Liver (tissue), 3 donors: Measurements from ENCODE around the gene WDR37.

Source experiments
- CTCF ChIP-seq: fragments of 150-350 bp; IDR thresholded peaks from 2 replicates; pipeline ENCODE4 v1.5.1; 2017; ENCODE audit warnings: improper control_type of control experiment, low read depth, low read length; ENCODE audit not compliant: missing input control
- MAX ChIP-seq: IDR thresholded peaks from 2 replicates; pipeline ENCODE4 v1.6.1; 2016; ENCODE audit warnings: antibody characterized with exemption
- RAD21 ChIP-seq, 2 donors: IDR thresholded peaks; 2 replicates each; pipeline ENCODE4 v1.6.1; 2016; ENCODE audit warnings: antibody characterized with exemption in 2 of 2, mild to moderate bottlenecking in 2 of 2
- TAF1 ChIP-seq: conservative IDR thresholded peaks from 2 replicates; pipeline ENCODE4 v1.6.1; 2016; ENCODE audit warnings: antibody characterized with exemption, mild to moderate bottlenecking
- TF ChIP-seq, protein P1 (sequence below): IDR thresholded peaks from 2 replicates; pipeline ENCODE4 v1.6.1; 2016; ENCODE audit warnings: antibody characterized with exemption
- TF ChIP-seq, protein P2 (sequence below): IDR thresholded peaks from 2 replicates; pipeline ENCODE4 v1.6.1; 2016; ENCODE audit warnings: antibody characterized with exemption
- donor health status: healthy.
- donor health status: healthy.

- TF ChIP-seq MAX (no peak), CTCF (no peak), RAD21 (IDR thresholded peaks at IDR 0.05) (no peak), TAF1 (no peak)
- TF ChIP-seq, protein P1, sequence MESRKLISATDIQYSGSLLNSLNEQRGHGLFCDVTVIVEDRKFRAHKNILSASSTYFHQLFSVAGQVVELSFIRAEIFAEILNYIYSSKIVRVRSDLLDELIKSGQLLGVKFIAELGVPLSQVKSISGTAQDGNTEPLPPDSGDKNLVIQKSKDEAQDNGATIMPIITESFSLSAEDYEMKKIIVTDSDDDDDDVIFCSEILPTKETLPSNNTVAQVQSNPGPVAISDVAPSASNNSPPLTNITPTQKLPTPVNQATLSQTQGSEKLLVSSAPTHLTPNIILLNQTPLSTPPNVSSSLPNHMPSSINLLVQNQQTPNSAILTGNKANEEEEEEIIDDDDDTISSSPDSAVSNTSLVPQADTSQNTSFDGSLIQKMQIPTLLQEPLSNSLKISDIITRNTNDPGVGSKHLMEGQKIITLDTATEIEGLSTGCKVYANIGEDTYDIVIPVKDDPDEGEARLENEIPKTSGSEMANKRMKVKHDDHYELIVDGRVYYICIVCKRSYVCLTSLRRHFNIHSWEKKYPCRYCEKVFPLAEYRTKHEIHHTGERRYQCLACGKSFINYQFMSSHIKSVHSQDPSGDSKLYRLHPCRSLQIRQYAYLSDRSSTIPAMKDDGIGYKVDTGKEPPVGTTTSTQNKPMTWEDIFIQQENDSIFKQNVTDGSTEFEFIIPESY = no peak
- TF ChIP-seq, protein P2, sequence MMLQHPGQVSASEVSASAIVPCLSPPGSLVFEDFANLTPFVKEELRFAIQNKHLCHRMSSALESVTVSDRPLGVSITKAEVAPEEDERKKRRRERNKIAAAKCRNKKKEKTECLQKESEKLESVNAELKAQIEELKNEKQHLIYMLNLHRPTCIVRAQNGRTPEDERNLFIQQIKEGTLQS = no peak
Observed at GRCh38 chr10:1123198-1123597, 67.0 kb downstream of the WDR37 start.
